Upper lobe of right lung (tissue), 1 donor: ENCODE measurements around the gene MARVELD1. TPM values are rescaled to one million over a fixed set of nuclear protein-coding genes. Genes with fewer than 3 reads are reported as not detected.

Source experiments
- ATAC-seq: fragments of 200-7000 bp; cut with Tn5 transposase; one replicate; pipeline ENCODE4 v1.9.1; 2020; ENCODE audit warnings: mild to moderate bottlenecking, moderate library complexity
- DNase-seq: peaks from one replicate; pipeline ENCODE4 v3.0.0-alpha.2; 2020
- H3K27ac ChIP-seq: fragments of 200-600 bp; one replicate; pipeline ENCODE4 v1.8.0; 2022
- H3K27me3 ChIP-seq: fragments of 200-600 bp; one replicate; pipeline ENCODE4 v1.8.0; 2022; ENCODE audit warnings: mild to moderate bottlenecking
- H3K36me3 ChIP-seq: fragments of 200-600 bp; one replicate; pipeline ENCODE4 v1.8.0; 2022
- H3K4me1 ChIP-seq: fragments of 200-600 bp; one replicate; pipeline ENCODE4 v1.8.0; 2022
- H3K4me3 ChIP-seq: fragments of 200-600 bp; one replicate; pipeline ENCODE4 v1.8.0; 2022; ENCODE audit warnings: mild to moderate bottlenecking
- H3K9me3 ChIP-seq: fragments of 200-600 bp; one replicate; pipeline ENCODE4 v1.8.0; 2022
- CTCF ChIP-seq: fragments of 200-600 bp; IDR thresholded peaks from one replicate; pipeline ENCODE4 v1.8.0; 2022; ENCODE audit warnings: antibody characterized with exemption
- intact Hi-C: fragments of 100-400 bp; cut with DNase I; formaldehyde crosslinking; loops from one replicate; pipeline ENCODE4 v1.11.0; 2022
- total RNA-seq: library from RNA; stranded (reverse); fragmentation: NEBNext Ultra II Directional; extraction: Animal tissue kit (Norgen Biotek cat#: 25700); gene quantifications from one replicate; pipeline ENCODE4 v1.2.1, GENCODE V29; 2021
- donor health status: DM: no; HTN: yes; CAD: no; lungs with severe emphysema.

MARVELD1 gene
- total RNA-seq, 1 donor from 2014 or later, result 43.8 TPM

GRCh38 chr10:97765201-97765600 is 51.7 kb downstream of the MARVELD1 start:
- Histone ChIP-seq H3K27me3 (peaks cover 2% of the 10 kb centered on the region), H3K4me3 (no peak overlapping the region), H3K4me1 (no peaks in the 10 kb centered on the region), H3K36me3 (peaks cover 8% of the 10 kb centered on the region), H3K27ac (no peak overlapping the region), H3K9me3 (no peaks in the 10 kb centered on the region)
- ATAC-seq, result no peak
- TF ChIP-seq CTCF, result no peak
- intact Hi-C loops, result no loop called here
- DNase-seq, result no peak

- DNase-seq, result no peak
- H3K27ac ChIP-seq, result no peak overlapping the region
- no peak overlapping the region for H3K4me3 ChIP-seq
- intact Hi-C loops, result no loop called here
- no peaks in the 10 kb centered on the region for H3K36me3 ChIP-seq
- no peak for TF ChIP-seq CTCF
- H3K4me1 ChIP-seq, result no peaks in the 10 kb centered on the region
- no peak for ATAC-seq
- H3K27me3 ChIP-seq, result peaks cover 12% of the 10 kb centered on the region
- H3K9me3 ChIP-seq, result no peaks in the 10 kb centered on the region
These were observed 52.7 kb downstream of the MARVELD1 start for GRCh38 chr10:97766106-97766810.

GRCh38 chr10:97766996-97767924 is 53.7 kb downstream of the MARVELD1 start:
- H3K36me3 ChIP-seq, result no peaks in the 10 kb centered on the region
- peaks cover 19% of the 10 kb centered on the region for H3K27me3 ChIP-seq
- no peak for ATAC-seq
- no peaks in the 10 kb centered on the region for H3K9me3 ChIP-seq
- H3K27ac ChIP-seq, result no peak overlapping the region
- intact Hi-C loops, result no loop called here
- no peaks in the 10 kb centered on the region for H3K4me1 ChIP-seq
- no peak for TF ChIP-seq CTCF
- H3K4me3 ChIP-seq, result no peak overlapping the region
- DNase-seq, result no peak

Other genes starting within 250 kb of the MARVELD1 start
- gene MMS19, start 215.3 kb upstream of the MARVELD1 start, total RNA-seq, result 70.7 TPM
- 37.5 TPM for gene UBTD1, start 214.8 kb upstream of the MARVELD1 start, total RNA-seq
- 0.98 TPM for gene ANKRD2, start 141.0 kb upstream of the MARVELD1 start, total RNA-seq
- 2.3 TPM for gene HOGA1, start 129.3 kb upstream of the MARVELD1 start, total RNA-seq
- not detected for gene C10orf62, start 124.0 kb upstream of the MARVELD1 start, total RNA-seq
- 3.8 TPM for gene MORN4, start 80.2 kb upstream of the MARVELD1 start, total RNA-seq
- 28.3 TPM for gene PI4K2A, start 73.1 kb upstream of the MARVELD1 start, total RNA-seq
- 20.5 TPM for gene AVPI1, start 26.5 kb upstream of the MARVELD1 start, total RNA-seq
- 29.4 TPM for gene ZFYVE27, start 23.4 kb downstream of the MARVELD1 start, total RNA-seq
- 3.0 TPM for gene SFRP5, start 58.3 kb downstream of the MARVELD1 start, total RNA-seq
- 0.98 TPM for gene GOLGA7B, start 136.1 kb downstream of the MARVELD1 start, total RNA-seq